ENCODE measurements around the gene PLBD1. TPM values are rescaled to one million over a fixed set of nuclear protein-coding genes. Genes with fewer than 3 reads are reported as not detected.

The PLBD1 gene
- polyA plus RNA-seq, 2 of the 4 experiments (the other 2 are of a cell fraction) = 4.9 to 10.3 TPM

Small RNA genes lying within 50 kb of the gene (small RNA-seq; reads per million reads assigned to genes)
- gene RN7SKP134 = 0 reads per million in 6 experiments

Other genes with a start within 250 kb of the PLBD1 start
- 14.2 and 15.2 TPM in 2 replicates for gene ATF7IP, start 202.2 kb downstream of the PLBD1 start, polyA plus RNA-seq (2011; rRNA removed)
- gene ATF7IP, start 202.2 kb downstream of the PLBD1 start, polyA plus RNA-seq (2017; fragmentation: RNase III; extraction: RNeasy Plus Mini Kit Qiagen cat#74134 plus additional on column Dnase treatment) = 5.6 to 7.1 TPM (median 6.4 TPM) in 3 replicates
- gene GUCY2C, start 128.7 kb upstream of the PLBD1 start, polyA plus RNA-seq (2011; rRNA removed) = 0.03 and 0.05 TPM in 2 replicates
- not detected in 3 replicates for gene GUCY2C, start 128.7 kb upstream of the PLBD1 start, polyA plus RNA-seq (2017; fragmentation: RNase III; extraction: RNeasy Plus Mini Kit Qiagen cat#74134 plus additional on column Dnase treatment)
- gene WBP11, start 235.6 kb upstream of the PLBD1 start, polyA plus RNA-seq (2011; rRNA removed) = 32.1 and 50.3 TPM in 2 replicates
- gene WBP11, start 235.6 kb upstream of the PLBD1 start, polyA plus RNA-seq (2017; fragmentation: RNase III; extraction: RNeasy Plus Mini Kit Qiagen cat#74134 plus additional on column Dnase treatment) = 45.7 to 52.2 TPM (median 50.3 TPM) in 3 replicates
- gene C12orf60, start 235.8 kb upstream of the PLBD1 start, polyA plus RNA-seq (2011; rRNA removed) = 4.8 and 5.5 TPM in 2 replicates
- 2.0 to 2.4 TPM (median 2.2 TPM) in 3 replicates for gene C12orf60, start 235.8 kb upstream of the PLBD1 start, polyA plus RNA-seq (2017; fragmentation: RNase III; extraction: RNeasy Plus Mini Kit Qiagen cat#74134 plus additional on column Dnase treatment)
- gene SMCO3, start 246.3 kb upstream of the PLBD1 start, polyA plus RNA-seq (2011; rRNA removed) = 0.06 TPM in 1 of 2 replicates, not detected in the other
- not detected in 3 replicates for gene SMCO3, start 246.3 kb upstream of the PLBD1 start, polyA plus RNA-seq (2017; fragmentation: RNase III; extraction: RNeasy Plus Mini Kit Qiagen cat#74134 plus additional on column Dnase treatment)

Data from A549 (cell line).